A204.1 (cell line): ENCODE results near the gene DDR2.
"Not testable (repeated sequence)": the region's sequence is repeated elsewhere in the genome, so short reads cannot be mapped to it uniquely, and the experiment has no call there.

Experiments
- FAIRE-seq: peaks from 2 replicates; lab custom pipeline; 2012; peaks lifted over from hg19 to GRCh38; lab: Jason Lieb, UNC

The DDR2 gene

GRCh38 chr1:162725301-162725837, 93.1 kb downstream of the DDR2 start:
- no peak for FAIRE-seq

GRCh38 chr1:162726555-162726954, 94.3 kb downstream of the DDR2 start:
- FAIRE-seq = no peak

GRCh38 chr1:162727493-162727892, 95.2 kb downstream of the DDR2 start:
- FAIRE-seq = not testable (repeated sequence)

GRCh38 chr1:162728573-162728972, 96.3 kb downstream of the DDR2 start:
- FAIRE-seq = no peak

GRCh38 chr1:162729195-162729774, 97.0 kb downstream of the DDR2 start:
- not testable (repeated sequence) for FAIRE-seq

GRCh38 chr1:162732094-162732493, 99.8 kb downstream of the DDR2 start:
- no peak for FAIRE-seq

GRCh38 chr1:162732566-162733335, 100.5 kb downstream of the DDR2 start:
- no peak for FAIRE-seq

GRCh38 chr1:162733336-162733590, 101.0 kb downstream of the DDR2 start:
- no peak for FAIRE-seq

- FAIRE-seq = no peak
Measured at GRCh38 chr1:162734047-162734446, 101.8 kb downstream of the DDR2 start.

GRCh38 chr1:162736184-162736583, 103.9 kb downstream of the DDR2 start:
- FAIRE-seq = no peak

GRCh38 chr1:162736633-162737067, 104.4 kb downstream of the DDR2 start:
- FAIRE-seq = no peak

- no peak for FAIRE-seq
Measured at GRCh38 chr1:162740755-162741154, 108.5 kb downstream of the DDR2 start.

- FAIRE-seq = no peak
Measured at GRCh38 chr1:162741574-162741973, 109.3 kb downstream of the DDR2 start.

- not testable (repeated sequence) for FAIRE-seq
Measured at GRCh38 chr1:162746264-162746942, 114.1 kb downstream of the DDR2 start.

- no peak for FAIRE-seq
Measured at GRCh38 chr1:162753001-162753658, 120.9 kb downstream of the DDR2 start.

GRCh38 chr1:162753998-162754585, 121.8 kb downstream of the DDR2 start:
- no peak for FAIRE-seq

GRCh38 chr1:162755306-162755705, 123.0 kb downstream of the DDR2 start:
- FAIRE-seq = no peak

GRCh38 chr1:162756523-162756922, 124.3 kb downstream of the DDR2 start:
- no peak for FAIRE-seq

- FAIRE-seq = no peak
Measured at GRCh38 chr1:162757476-162757875, 125.2 kb downstream of the DDR2 start.

GRCh38 chr1:162765788-162766187, 133.5 kb downstream of the DDR2 start:
- no peak for FAIRE-seq

- FAIRE-seq = no peak
Measured at GRCh38 chr1:162772571-162773154, 140.4 kb downstream of the DDR2 start.

GRCh38 chr1:162774007-162774406, 141.7 kb downstream of the DDR2 start:
- no peak for FAIRE-seq
